ENCODE results near the gene SRSF8.

GRCh38 chr11:95058621-95059020 lies 8.1 kb upstream of the SRSF8 start:
- TF ChIP-seq, protein P1, sequence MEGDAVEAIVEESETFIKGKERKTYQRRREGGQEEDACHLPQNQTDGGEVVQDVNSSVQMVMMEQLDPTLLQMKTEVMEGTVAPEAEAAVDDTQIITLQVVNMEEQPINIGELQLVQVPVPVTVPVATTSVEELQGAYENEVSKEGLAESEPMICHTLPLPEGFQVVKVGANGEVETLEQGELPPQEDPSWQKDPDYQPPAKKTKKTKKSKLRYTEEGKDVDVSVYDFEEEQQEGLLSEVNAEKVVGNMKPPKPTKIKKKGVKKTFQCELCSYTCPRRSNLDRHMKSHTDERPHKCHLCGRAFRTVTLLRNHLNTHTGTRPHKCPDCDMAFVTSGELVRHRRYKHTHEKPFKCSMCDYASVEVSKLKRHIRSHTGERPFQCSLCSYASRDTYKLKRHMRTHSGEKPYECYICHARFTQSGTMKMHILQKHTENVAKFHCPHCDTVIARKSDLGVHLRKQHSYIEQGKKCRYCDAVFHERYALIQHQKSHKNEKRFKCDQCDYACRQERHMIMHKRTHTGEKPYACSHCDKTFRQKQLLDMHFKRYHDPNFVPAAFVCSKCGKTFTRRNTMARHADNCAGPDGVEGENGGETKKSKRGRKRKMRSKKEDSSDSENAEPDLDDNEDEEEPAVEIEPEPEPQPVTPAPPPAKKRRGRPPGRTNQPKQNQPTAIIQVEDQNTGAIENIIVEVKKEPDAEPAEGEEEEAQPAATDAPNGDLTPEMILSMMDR (IDR thresholded peaks at IDR 0.05) = no peak
- TF ChIP-seq, protein P2, sequence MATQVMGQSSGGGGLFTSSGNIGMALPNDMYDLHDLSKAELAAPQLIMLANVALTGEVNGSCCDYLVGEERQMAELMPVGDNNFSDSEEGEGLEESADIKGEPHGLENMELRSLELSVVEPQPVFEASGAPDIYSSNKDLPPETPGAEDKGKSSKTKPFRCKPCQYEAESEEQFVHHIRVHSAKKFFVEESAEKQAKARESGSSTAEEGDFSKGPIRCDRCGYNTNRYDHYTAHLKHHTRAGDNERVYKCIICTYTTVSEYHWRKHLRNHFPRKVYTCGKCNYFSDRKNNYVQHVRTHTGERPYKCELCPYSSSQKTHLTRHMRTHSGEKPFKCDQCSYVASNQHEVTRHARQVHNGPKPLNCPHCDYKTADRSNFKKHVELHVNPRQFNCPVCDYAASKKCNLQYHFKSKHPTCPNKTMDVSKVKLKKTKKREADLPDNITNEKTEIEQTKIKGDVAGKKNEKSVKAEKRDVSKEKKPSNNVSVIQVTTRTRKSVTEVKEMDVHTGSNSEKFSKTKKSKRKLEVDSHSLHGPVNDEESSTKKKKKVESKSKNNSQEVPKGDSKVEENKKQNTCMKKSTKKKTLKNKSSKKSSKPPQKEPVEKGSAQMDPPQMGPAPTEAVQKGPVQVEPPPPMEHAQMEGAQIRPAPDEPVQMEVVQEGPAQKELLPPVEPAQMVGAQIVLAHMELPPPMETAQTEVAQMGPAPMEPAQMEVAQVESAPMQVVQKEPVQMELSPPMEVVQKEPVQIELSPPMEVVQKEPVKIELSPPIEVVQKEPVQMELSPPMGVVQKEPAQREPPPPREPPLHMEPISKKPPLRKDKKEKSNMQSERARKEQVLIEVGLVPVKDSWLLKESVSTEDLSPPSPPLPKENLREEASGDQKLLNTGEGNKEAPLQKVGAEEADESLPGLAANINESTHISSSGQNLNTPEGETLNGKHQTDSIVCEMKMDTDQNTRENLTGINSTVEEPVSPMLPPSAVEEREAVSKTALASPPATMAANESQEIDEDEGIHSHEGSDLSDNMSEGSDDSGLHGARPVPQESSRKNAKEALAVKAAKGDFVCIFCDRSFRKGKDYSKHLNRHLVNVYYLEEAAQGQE (IDR thresholded peaks at IDR 0.05; ENCODE audit: low read depth, low read length) = no peak
- TF ChIP-seq NFIC (IDR thresholded peaks at IDR 0.05; ENCODE audit: borderline replicate concordance) = no peak
- TF ChIP-seq EP300 (IDR thresholded peaks at IDR 0.05; ENCODE audit: borderline replicate concordance in 1 of 2, low read depth in 1 of 2, low read length in 1 of 2) = no peak
- no peak for TF ChIP-seq YY1 (IDR thresholded peaks at IDR 0.05; ENCODE audit: low read depth)
- TF ChIP-seq GABPA (IDR thresholded peaks at IDR 0.05; ENCODE audit: low read depth) = no peak
- TF ChIP-seq, protein P3, sequence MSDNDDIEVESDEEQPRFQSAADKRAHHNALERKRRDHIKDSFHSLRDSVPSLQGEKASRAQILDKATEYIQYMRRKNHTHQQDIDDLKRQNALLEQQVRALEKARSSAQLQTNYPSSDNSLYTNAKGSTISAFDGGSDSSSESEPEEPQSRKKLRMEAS (IDR thresholded peaks at IDR 0.05; ENCODE audit: low read depth) = no peak
- no peak for TF ChIP-seq RFX5 (IDR thresholded peaks at IDR 0.05; ENCODE audit: low read length)
- TF ChIP-seq NRF1 (IDR thresholded peaks at IDR 0.05; ENCODE audit: low read depth, low read length) = no peak
- TF ChIP-seq SIN3A (IDR thresholded peaks at IDR 0.05; ENCODE audit: borderline replicate concordance, low read depth, low read length) = no peak
- TF ChIP-seq RAD21 (IDR thresholded peaks at IDR 0.05; ENCODE audit: low read length) = no peak

Measured in SK-N-SH (cell line).